ENCODE results near the gene PRND.

GRCh38 chr20:4685923-4686221 is 35.8 kb upstream of the PRND start:
- no peak for TF ChIP-seq POLR2AphosphoS5 (IDR thresholded peaks at IDR 0.05; ENCODE audit: low read depth, low read length)
- TF ChIP-seq POLR2A (IDR thresholded peaks at IDR 0.05; ENCODE audit: low read depth, low read length) = no peak
